Liver (tissue), 2 donors: ENCODE measurements around the gene TTYH2.

Source experiments
- CTCF ChIP-seq: fragments of 150-350 bp; IDR thresholded peaks from 2 replicates; pipeline ENCODE4 v1.5.1; 2017; ENCODE audit warnings: improper control_type of control experiment, low read depth, low read length; ENCODE audit not compliant: missing input control
- TF ChIP-seq, protein P1 (sequence below): IDR thresholded peaks from 2 replicates; pipeline ENCODE4 v1.6.1; 2016; ENCODE audit warnings: antibody characterized with exemption
- donor health status: healthy.

- no peak for TF ChIP-seq CTCF
- TF ChIP-seq, protein P1, sequence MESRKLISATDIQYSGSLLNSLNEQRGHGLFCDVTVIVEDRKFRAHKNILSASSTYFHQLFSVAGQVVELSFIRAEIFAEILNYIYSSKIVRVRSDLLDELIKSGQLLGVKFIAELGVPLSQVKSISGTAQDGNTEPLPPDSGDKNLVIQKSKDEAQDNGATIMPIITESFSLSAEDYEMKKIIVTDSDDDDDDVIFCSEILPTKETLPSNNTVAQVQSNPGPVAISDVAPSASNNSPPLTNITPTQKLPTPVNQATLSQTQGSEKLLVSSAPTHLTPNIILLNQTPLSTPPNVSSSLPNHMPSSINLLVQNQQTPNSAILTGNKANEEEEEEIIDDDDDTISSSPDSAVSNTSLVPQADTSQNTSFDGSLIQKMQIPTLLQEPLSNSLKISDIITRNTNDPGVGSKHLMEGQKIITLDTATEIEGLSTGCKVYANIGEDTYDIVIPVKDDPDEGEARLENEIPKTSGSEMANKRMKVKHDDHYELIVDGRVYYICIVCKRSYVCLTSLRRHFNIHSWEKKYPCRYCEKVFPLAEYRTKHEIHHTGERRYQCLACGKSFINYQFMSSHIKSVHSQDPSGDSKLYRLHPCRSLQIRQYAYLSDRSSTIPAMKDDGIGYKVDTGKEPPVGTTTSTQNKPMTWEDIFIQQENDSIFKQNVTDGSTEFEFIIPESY, result no peak
Measured at GRCh38 chr17:74198694-74199093, 14.7 kb upstream of the TTYH2 start.
